HepG2 (cell line): ENCODE data around the gene ZNF584. TPM values are rescaled to one million over a fixed set of nuclear protein-coding genes. Genes with fewer than 3 reads are reported as not detected.

Source experiments
- ETV6 ChIP-seq: sonication (generic); formaldehyde crosslinking; conservative IDR thresholded peaks from 2 replicates; pipeline ENCODE4 v1.4.0; 2020; ENCODE audit warnings: missing genetic modification reagents
- PHF5A ChIP-seq: IDR thresholded peaks from one replicate; pipeline ENCODE4 v1.6.1; 2018; ENCODE audit warnings: low read depth, missing genetic modification reagents; ENCODE audit not compliant: unreplicated experiment
- RBM39 ChIP-seq: fragments of 200-400 bp; formaldehyde crosslinking; IDR thresholded peaks from one replicate; pipeline ENCODE4 v1.6.1; 2018; ENCODE audit warnings: antibody characterized with exemption, mild to moderate bottlenecking, low read depth, low read length; ENCODE audit not compliant: poor library complexity, severe bottlenecking
- YEATS2 ChIP-seq: sonication (generic); formaldehyde crosslinking; IDR thresholded peaks from 2 replicates; pipeline ENCODE4 v1.4.0; 2020; ENCODE audit warnings: missing genetic modification reagents, borderline replicate concordance
- ZEB1 ChIP-seq: IDR thresholded peaks from 2 replicates; pipeline ENCODE4 v1.6.1; 2012; ENCODE audit warnings: mild to moderate bottlenecking, low read depth, inconsistent platforms; ENCODE audit not compliant: insufficient replicate concordance
- ZNF205 ChIP-seq: IDR thresholded peaks from 2 replicates; pipeline ENCODE4 v1.6.1; 2018; ENCODE audit warnings: missing biosample characterization, missing genetic modification reagents
- ZNF550 ChIP-seq: sonication (generic); formaldehyde crosslinking; IDR thresholded peaks from 2 replicates; pipeline ENCODE4 v1.4.0; 2020; ENCODE audit warnings: mild to moderate bottlenecking, missing genetic modification reagents, borderline replicate concordance
- ZNF556 ChIP-seq: sonication (generic); formaldehyde crosslinking; IDR thresholded peaks from 2 replicates; pipeline ENCODE4 v1.4.0; 2020; ENCODE audit warnings: mild to moderate bottlenecking, missing genetic modification reagents, borderline replicate concordance
- ZNF709 ChIP-seq: sonication (generic); formaldehyde crosslinking; IDR thresholded peaks from 2 replicates; pipeline ENCODE4 v1.5.0; 2020; ENCODE audit warnings: mild to moderate bottlenecking, missing genetic modification reagents
- ZNF761 ChIP-seq: sonication (generic); formaldehyde crosslinking; conservative IDR thresholded peaks from 2 replicates; pipeline ENCODE4 v1.4.0; 2020; ENCODE audit warnings: mild to moderate bottlenecking, missing genetic modification reagents
- ZNF879 ChIP-seq: sonication (generic); formaldehyde crosslinking; IDR thresholded peaks from 2 replicates; pipeline ENCODE4 v1.8.1; 2023; ENCODE audit warnings: missing genetic modification reagents
- polyA plus RNA-seq, 8 experiments: library from polyadenylated mRNA; depleted of rRNA in 3 of 8; stranded (reverse) in 7 of 8; unstranded in 1 of 8; fragments of >200 nt; fragmentation: Illumina TruSeq in 4 of 8; extraction: Trizol in 4 of 8; gene quantifications; 2 replicates each; pipeline versions ENCODE4 v1.2.1 to v1.2.3, GENCODE V29; 2011 to 2016; ENCODE audit warnings: low read depth in 4 of 8, missing spikeins in 1 of 8, mixed read lengths in 1 of 8; ENCODE audit not compliant: insufficient read depth in 1 of 8
- total RNA-seq, 5 experiments: library from RNA; depleted of rRNA; stranded (reverse); fragments of >200 nt; fragmentation: Illumina TruSeq; extraction: Trizol; gene quantifications; 2 replicates each; pipeline ENCODE4 v1.2.3, GENCODE V29; 2016; ENCODE audit warnings: low read depth in 1 of 5
- TF ChIP-seq, protein P1 (sequence below): sonication (generic); formaldehyde crosslinking; IDR thresholded peaks from 2 replicates; pipeline ENCODE4 v1.4.0; 2020; ENCODE audit warnings: mild to moderate bottlenecking, missing genetic modification reagents
- TF ChIP-seq, protein P2 (sequence below): sonication (generic); formaldehyde crosslinking; IDR thresholded peaks from 2 replicates; pipeline ENCODE4 v1.8.1; 2023; ENCODE audit warnings: mild to moderate bottlenecking, inconsistent platforms, moderate library complexity, missing genetic modification reagents, borderline replicate concordance
- TF ChIP-seq, protein P3 (sequence below): sonication (generic); formaldehyde crosslinking; IDR thresholded peaks from 2 replicates; pipeline ENCODE4 v1.9.0; 2021; ENCODE audit warnings: mild to moderate bottlenecking, missing genetic modification reagents
- TF ChIP-seq, protein P4 (sequence below): sonication (generic); formaldehyde crosslinking; IDR thresholded peaks from 2 replicates; pipeline ENCODE4 v1.8.1; 2022; ENCODE audit warnings: low read depth, mild to moderate bottlenecking, missing genetic modification reagents

The ZNF584 gene
- total and polyA plus RNA-seq, 2 of the 13 experiments (the other 11 are each of a cell fraction or from before 2014, with no cell fraction given) = 2.4 to 7.0 TPM

DNA sequence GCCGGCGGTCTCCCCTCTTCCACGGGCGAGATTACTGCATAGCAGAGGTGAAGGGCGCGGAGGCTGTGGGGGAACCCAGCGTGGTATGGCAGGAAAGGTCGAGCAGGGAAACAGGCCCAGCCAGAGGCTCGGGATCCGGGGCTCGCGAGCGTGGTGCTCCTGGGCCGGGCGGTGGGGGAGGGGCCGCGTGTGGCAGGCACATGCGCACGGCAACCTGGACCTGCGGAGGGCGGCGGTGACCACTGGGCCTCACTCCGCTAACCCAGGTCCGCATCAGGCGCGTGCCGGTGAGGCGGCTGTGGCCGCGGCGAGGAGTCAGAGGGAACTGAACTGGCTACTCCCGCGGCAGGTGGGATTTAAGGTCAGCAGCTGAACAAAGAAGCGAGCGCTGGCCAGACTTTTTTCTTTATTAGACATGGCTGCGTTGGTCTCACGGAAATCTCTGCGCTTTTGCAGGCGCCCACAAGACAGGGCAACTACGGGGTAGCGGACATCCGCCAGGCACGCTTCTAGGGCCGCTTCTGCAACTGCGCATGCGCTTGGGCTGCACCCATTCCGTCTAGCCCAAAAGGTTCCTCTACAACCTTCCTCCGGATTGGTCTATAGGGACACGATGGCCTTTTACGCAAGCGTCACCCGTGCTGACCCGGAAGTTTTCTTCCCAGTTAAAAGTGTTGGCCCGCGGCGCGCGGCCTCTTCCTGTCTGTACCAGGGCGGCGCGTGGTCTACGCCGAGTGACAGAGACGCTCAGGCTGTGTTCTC lies 21.7 kb upstream of the ZNF584 start, which contains the start of gene RPS5 (continued):
- TF ChIP-seq, protein P1, sequence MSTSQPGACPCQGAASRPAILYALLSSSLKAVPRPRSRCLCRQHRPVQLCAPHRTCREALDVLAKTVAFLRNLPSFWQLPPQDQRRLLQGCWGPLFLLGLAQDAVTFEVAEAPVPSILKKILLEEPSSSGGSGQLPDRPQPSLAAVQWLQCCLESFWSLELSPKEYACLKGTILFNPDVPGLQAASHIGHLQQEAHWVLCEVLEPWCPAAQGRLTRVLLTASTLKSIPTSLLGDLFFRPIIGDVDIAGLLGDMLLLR (CRISPR knock-in tag) = 0 out of 2 replicates have a peak, but pooled peaks have one; percentile 70
- TF ChIP-seq RBM39 (no peak), ZNF709 (CRISPR knock-in tag) (peak; percentile 82; the same call in 1 of the 2 replicates), ETV6 (CRISPR knock-in tag) (peak; percentile 46), ZNF556 (CRISPR knock-in tag) (no peak; the same call in 1 of the 2 replicates), PHF5A (CRISPR knock-in tag) (no peak), ZEB1 (peak; percentile 67), ZNF550 (CRISPR knock-in tag) (no peak), ZNF879 (CRISPR knock-in tag) (no peak), YEATS2 (peak; percentile 95), ZNF205 (CRISPR knock-in tag) (0 out of 2 replicates have a peak, but pooled peaks have one; percentile 42), ZNF761 (CRISPR knock-in tag) (peak; percentile 86; the same call in 1 of the 2 replicates)
- TF ChIP-seq, protein P2, sequence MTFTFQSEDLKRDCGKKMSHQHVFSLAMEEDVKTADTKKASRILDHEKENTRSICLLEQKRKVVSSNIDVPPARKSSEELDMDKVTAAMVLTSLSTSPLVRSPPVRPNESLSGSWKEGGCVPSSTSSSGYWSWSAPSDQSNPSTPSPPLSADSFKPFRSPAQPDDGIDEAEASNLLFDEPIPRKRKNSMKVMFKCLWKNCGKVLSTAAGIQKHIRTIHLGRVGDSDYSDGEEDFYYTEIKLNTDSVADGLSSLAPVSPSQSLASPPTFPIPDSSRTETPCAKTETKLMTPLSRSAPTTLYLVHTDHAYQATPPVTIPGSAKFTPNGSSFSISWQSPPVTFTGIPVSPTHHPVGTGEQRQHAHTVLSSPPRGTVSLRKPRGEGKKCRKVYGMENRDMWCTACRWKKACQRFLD (CRISPR knock-in tag) = no peak; the same call in none of the 2 replicates
- TF ChIP-seq, protein P3, sequence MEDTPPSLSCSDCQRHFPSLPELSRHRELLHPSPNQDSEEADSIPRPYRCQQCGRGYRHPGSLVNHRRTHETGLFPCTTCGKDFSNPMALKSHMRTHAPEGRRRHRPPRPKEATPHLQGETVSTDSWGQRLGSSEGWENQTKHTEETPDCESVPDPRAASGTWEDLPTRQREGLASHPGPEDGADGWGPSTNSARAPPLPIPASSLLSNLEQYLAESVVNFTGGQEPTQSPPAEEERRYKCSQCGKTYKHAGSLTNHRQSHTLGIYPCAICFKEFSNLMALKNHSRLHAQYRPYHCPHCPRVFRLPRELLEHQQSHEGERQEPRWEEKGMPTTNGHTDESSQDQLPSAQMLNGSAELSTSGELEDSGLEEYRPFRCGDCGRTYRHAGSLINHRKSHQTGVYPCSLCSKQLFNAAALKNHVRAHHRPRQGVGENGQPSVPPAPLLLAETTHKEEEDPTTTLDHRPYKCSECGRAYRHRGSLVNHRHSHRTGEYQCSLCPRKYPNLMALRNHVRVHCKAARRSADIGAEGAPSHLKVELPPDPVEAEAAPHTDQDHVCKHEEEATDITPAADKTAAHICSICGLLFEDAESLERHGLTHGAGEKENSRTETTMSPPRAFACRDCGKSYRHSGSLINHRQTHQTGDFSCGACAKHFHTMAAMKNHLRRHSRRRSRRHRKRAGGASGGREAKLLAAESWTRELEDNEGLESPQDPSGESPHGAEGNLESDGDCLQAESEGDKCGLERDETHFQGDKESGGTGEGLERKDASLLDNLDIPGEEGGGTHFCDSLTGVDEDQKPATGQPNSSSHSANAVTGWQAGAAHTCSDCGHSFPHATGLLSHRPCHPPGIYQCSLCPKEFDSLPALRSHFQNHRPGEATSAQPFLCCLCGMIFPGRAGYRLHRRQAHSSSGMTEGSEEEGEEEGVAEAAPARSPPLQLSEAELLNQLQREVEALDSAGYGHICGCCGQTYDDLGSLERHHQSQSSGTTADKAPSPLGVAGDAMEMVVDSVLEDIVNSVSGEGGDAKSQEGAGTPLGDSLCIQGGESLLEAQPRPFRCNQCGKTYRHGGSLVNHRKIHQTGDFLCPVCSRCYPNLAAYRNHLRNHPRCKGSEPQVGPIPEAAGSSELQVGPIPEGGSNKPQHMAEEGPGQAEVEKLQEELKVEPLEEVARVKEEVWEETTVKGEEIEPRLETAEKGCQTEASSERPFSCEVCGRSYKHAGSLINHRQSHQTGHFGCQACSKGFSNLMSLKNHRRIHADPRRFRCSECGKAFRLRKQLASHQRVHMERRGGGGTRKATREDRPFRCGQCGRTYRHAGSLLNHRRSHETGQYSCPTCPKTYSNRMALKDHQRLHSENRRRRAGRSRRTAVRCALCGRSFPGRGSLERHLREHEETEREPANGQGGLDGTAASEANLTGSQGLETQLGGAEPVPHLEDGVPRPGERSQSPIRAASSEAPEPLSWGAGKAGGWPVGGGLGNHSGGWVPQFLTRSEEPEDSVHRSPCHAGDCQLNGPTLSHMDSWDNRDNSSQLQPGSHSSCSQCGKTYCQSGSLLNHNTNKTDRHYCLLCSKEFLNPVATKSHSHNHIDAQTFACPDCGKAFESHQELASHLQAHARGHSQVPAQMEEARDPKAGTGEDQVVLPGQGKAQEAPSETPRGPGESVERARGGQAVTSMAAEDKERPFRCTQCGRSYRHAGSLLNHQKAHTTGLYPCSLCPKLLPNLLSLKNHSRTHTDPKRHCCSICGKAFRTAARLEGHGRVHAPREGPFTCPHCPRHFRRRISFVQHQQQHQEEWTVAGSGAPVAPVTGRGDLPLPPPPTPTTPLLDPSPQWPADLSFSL (CRISPR knock-in tag) = no peak
- TF ChIP-seq, protein P4, sequence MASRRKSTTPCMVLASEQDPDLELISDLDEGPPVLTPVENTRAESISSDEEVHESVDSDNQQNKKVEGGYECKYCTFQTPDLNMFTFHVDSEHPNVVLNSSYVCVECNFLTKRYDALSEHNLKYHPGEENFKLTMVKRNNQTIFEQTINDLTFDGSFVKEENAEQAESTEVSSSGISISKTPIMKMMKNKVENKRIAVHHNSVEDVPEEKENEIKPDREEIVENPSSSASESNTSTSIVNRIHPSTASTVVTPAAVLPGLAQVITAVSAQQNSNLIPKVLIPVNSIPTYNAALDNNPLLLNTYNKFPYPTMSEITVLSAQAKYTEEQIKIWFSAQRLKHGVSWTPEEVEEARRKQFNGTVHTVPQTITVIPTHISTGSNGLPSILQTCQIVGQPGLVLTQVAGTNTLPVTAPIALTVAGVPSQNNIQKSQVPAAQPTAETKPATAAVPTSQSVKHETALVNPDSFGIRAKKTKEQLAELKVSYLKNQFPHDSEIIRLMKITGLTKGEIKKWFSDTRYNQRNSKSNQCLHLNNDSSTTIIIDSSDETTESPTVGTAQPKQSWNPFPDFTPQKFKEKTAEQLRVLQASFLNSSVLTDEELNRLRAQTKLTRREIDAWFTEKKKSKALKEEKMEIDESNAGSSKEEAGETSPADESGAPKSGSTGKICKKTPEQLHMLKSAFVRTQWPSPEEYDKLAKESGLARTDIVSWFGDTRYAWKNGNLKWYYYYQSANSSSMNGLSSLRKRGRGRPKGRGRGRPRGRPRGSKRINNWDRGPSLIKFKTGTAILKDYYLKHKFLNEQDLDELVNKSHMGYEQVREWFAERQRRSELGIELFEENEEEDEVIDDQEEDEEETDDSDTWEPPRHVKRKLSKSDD (CRISPR knock-in tag) = no peak
